Neural crest cell (in vitro differentiated cells): ENCODE measurements around the gene ABCB1. TPM values are rescaled to one million over a fixed set of nuclear protein-coding genes. Genes with fewer than 3 reads are reported as not detected.

Source experiments
- DNase-seq: peaks from one replicate; pipeline ENCODE4 v3.0.0; 2021; ENCODE audit warnings: low read depth, mixed read lengths, low spot score
- H3K27ac Mint-ChIP-seq: one replicate; pipeline ENCODE4 v1.8.0; 2021; ENCODE audit warnings: mild to moderate bottlenecking, mixed read lengths; ENCODE audit not compliant: unreplicated experiment
- H3K27me3 Mint-ChIP-seq: 2 replicates; pipeline ENCODE4 v1.8.0; 2021; ENCODE audit warnings: low read depth, mild to moderate bottlenecking, mixed read lengths
- H3K36me3 Mint-ChIP-seq: 2 replicates; pipeline ENCODE4 v1.8.0; 2021; ENCODE audit warnings: low read depth, mild to moderate bottlenecking, mixed read lengths
- H3K4me1 Mint-ChIP-seq: 2 replicates; pipeline ENCODE4 v1.8.0; 2021; ENCODE audit warnings: mixed read lengths
- H3K4me3 Mint-ChIP-seq: one replicate; pipeline ENCODE4 v1.8.0; 2021; ENCODE audit warnings: mild to moderate bottlenecking, mixed read lengths
- H3K9me3 Mint-ChIP-seq: 2 replicates; pipeline ENCODE4 v1.8.0; 2021; ENCODE audit warnings: mixed read lengths
- CTCF ChIP-seq: fragments of 200-600 bp; sonication (generic); conservative IDR thresholded peaks from 2 replicates; pipeline ENCODE4 v1.5.0; 2021; ENCODE audit warnings: antibody characterized with exemption, mild to moderate bottlenecking
- total RNA-seq: library from RNA; stranded (reverse); gene quantifications from 2 replicates; pipeline ENCODE4 v1.2.1, GENCODE V29; 2021

ABCB1 gene
- total RNA-seq, 1 donor from 2014 or later: 5.6 TPM

GRCh38 chr7:87608431-87608830, 7.7 kb upstream of the ABCB1 start:
- Mint-ChIP-seq H3K9me3 (no peaks in the 10 kb centered on the region), H3K4me3 (no peak overlapping the region), H3K4me1 (no peaks in the 10 kb centered on the region), H3K27me3 (peaks cover 34% of the 10 kb centered on the region), H3K27ac (no peak overlapping the region), H3K36me3 (no peaks in the 10 kb centered on the region)
- DNase-seq: no peak
- no peak for TF ChIP-seq CTCF

GRCh38 chr7:87604264-87604663, 3.6 kb upstream of the ABCB1 start:
- H3K9me3 Mint-ChIP-seq: no peaks in the 10 kb centered on the region
- DNase-seq: no peak
- peaks cover 72% of the 10 kb centered on the region for H3K27me3 Mint-ChIP-seq
- no peak for TF ChIP-seq CTCF
- peaks cover 12% of the 10 kb centered on the region for H3K4me1 Mint-ChIP-seq
- H3K4me3 Mint-ChIP-seq: no peak overlapping the region
- no peaks in the 10 kb centered on the region for H3K36me3 Mint-ChIP-seq
- no peak overlapping the region for H3K27ac Mint-ChIP-seq

- no peak for TF ChIP-seq CTCF
- peaks cover 14% of the 10 kb centered on the region for H3K4me1 Mint-ChIP-seq
- H3K4me3 Mint-ChIP-seq: peak overlapping the region; percentile 87
- H3K27me3 Mint-ChIP-seq: peaks cover 90% of the 10 kb centered on the region
- no peak overlapping the region for H3K27ac Mint-ChIP-seq
- DNase-seq: no peak
- H3K36me3 Mint-ChIP-seq: no peaks in the 10 kb centered on the region
- no peaks in the 10 kb centered on the region for H3K9me3 Mint-ChIP-seq
These were observed 1.3 kb downstream of the ABCB1 start for GRCh38 chr7:87599336-87599735.

GRCh38 chr7:87598234-87599009, 2.3 kb downstream of the ABCB1 start:
- Mint-ChIP-seq H3K27me3 (peaks cover 81% of the 10 kb centered on the region), H3K36me3 (no peaks in the 10 kb centered on the region), H3K4me3 (no peak overlapping the region), H3K9me3 (no peaks in the 10 kb centered on the region), H3K4me1 (peaks cover 14% of the 10 kb centered on the region), H3K27ac (no peak overlapping the region)
- no peak for DNase-seq
- no peak for TF ChIP-seq CTCF

GRCh38 chr7:87596696-87597095, 4.0 kb downstream of the ABCB1 start:
- Mint-ChIP-seq H3K36me3 (no peaks in the 10 kb centered on the region), H3K4me3 (no peak overlapping the region), H3K4me1 (peaks cover 14% of the 10 kb centered on the region), H3K27me3 (peaks cover 65% of the 10 kb centered on the region), H3K9me3 (no peaks in the 10 kb centered on the region), H3K27ac (no peak overlapping the region)
- no peak for DNase-seq
- no peak for TF ChIP-seq CTCF
